GM12864 (cell line): ENCODE data around the gene AFF3.
"Not testable (repeated sequence)": the region's sequence is repeated elsewhere in the genome, so short reads cannot be mapped to it uniquely, and the experiment has no call there.

ENCODE experiments used
- DNase-seq: peaks from one replicate; pipeline ENCODE4 v3.0.0-alpha.2; 2011; ENCODE audit warnings: low read depth
- H3K4me3 ChIP-seq: 2 replicates; pipeline ENCODE4 v1.5.1; 2011; ENCODE audit warnings: mild to moderate bottlenecking, low read depth, low read length, control low read depth
- CTCF ChIP-seq: IDR thresholded peaks from 2 replicates; pipeline ENCODE4 v1.5.1; 2011; ENCODE audit warnings: low read depth, mild to moderate bottlenecking, moderate library complexity, low read length, control low read depth, inconsistent platforms; ENCODE audit errors: missing control alignments

The AFF3 gene

GRCh38 chr2:99776906-99777646 is 365.3 kb downstream of the AFF3 start:
- no peak overlapping the region for H3K4me3 ChIP-seq
- DNase-seq: no peak
- no peak for TF ChIP-seq CTCF

GRCh38 chr2:99776206-99776905 is 366.0 kb downstream of the AFF3 start:
- no peak for TF ChIP-seq CTCF
- no peak for DNase-seq
- no peak overlapping the region for H3K4me3 ChIP-seq

GRCh38 chr2:99775585-99775984 is 366.8 kb downstream of the AFF3 start:
- no peak for DNase-seq
- no peak for TF ChIP-seq CTCF
- no peak overlapping the region for H3K4me3 ChIP-seq

GRCh38 chr2:99773642-99774041 is 368.7 kb downstream of the AFF3 start:
- H3K4me3 ChIP-seq, DNase-seq: not testable (repeated sequence)

- no peak for DNase-seq
- no peak overlapping the region for H3K4me3 ChIP-seq
- TF ChIP-seq CTCF: no peak
Observed at GRCh38 chr2:99772591-99773331, 369.6 kb downstream of the AFF3 start.

- no peak for TF ChIP-seq CTCF
- H3K4me3 ChIP-seq: no peak overlapping the region
- no peak for DNase-seq
Observed at GRCh38 chr2:99771681-99772333, 370.6 kb downstream of the AFF3 start.

- no peak for TF ChIP-seq CTCF
- no peak overlapping the region for H3K4me3 ChIP-seq
- no peak for DNase-seq
Observed at GRCh38 chr2:99770876-99771275, 371.5 kb downstream of the AFF3 start.
